Right atrium auricular region (tissue), 2 donors: Measurements from ENCODE around the gene MBNL2. TPM values are rescaled to one million over a fixed set of nuclear protein-coding genes. Genes with fewer than 3 reads are reported as not detected.

ENCODE experiments used
- DNase-seq: peaks from one replicate; pipeline ENCODE4 v3.0.0-alpha.2; 2019; ENCODE audit warnings: low spot score
- H3K27ac ChIP-seq, 2 donors: fragments of 200-600 bp; sonication (generic); 1 replicate in 1 of 2; 2 replicates in 1 of 2; pipeline ENCODE4 v1.5.1; 2016 to 2019
- H3K27me3 ChIP-seq, 2 donors: fragments of 200-600 bp; sonication (generic); one replicate each; pipeline versions ENCODE4 v1.5.1 to v1.6.0; 2017 to 2019
- H3K36me3 ChIP-seq: fragments of 200-600 bp; sonication (generic); one replicate; pipeline ENCODE4 v1.5.1; 2016
- H3K4me1 ChIP-seq, 2 donors: fragments of 200-600 bp; sonication (generic); one replicate each; pipeline versions ENCODE4 v1.5.1 to v1.6.0; 2017 to 2019
- H3K4me3 ChIP-seq, 2 donors: fragments of 200-600 bp; sonication (generic); 1 replicate in 1 of 2; 2 replicates in 1 of 2; pipeline ENCODE4 v1.5.1; 2017 to 2019; ENCODE audit warnings: mild to moderate bottlenecking in 1 of 2, moderate library complexity in 1 of 2
- H3K9me3 ChIP-seq, 2 donors: fragments of 200-600 bp; sonication (generic); one replicate each; pipeline ENCODE4 v1.5.1; 2019
- CTCF ChIP-seq, 2 donors: fragments of 200-600 bp; sonication (generic); IDR thresholded peaks; one replicate each; pipeline ENCODE4 v1.5.1; 2019; ENCODE audit warnings: antibody characterized with exemption in 2 of 2
- total RNA-seq, 2 donors: library from RNA; depleted of rRNA; stranded (reverse); fragments of >200 nt; gene quantifications; one replicate each; pipeline ENCODE4 v1.1.0, GENCODE V29; 2016

Gene MBNL2
- total RNA-seq, 2 donors from 2014 or later: 62.0 to 81.6 TPM

GRCh38 chr13:97342936-97343335 lies 120.8 kb downstream of the MBNL2 start:
- H3K27me3 ChIP-seq: no peaks in the 10 kb centered on the region
- TF ChIP-seq CTCF (IDR thresholded peaks at IDR 0.05): no peak
- DNase-seq: no peak
- peaks cover 18% of the 10 kb centered on the region for H3K36me3 ChIP-seq
- no peaks in the 10 kb centered on the region for H3K9me3 ChIP-seq
- H3K4me3 ChIP-seq: no peak overlapping the region
- peak overlapping the region in 1 of 2 donors; percentile 22 for H3K27ac ChIP-seq
- peaks cover 0 to 46% of the 10 kb centered on the region in 2 donors for H3K4me1 ChIP-seq

- peak overlapping the region; percentile 17 to 37 for H3K27ac ChIP-seq
- DNase-seq: no peak
- H3K4me3 ChIP-seq: no peak overlapping the region
- no peaks in the 10 kb centered on the region for H3K27me3 ChIP-seq
- peaks cover 0 to 31% of the 10 kb centered on the region in 2 donors for H3K4me1 ChIP-seq
- no peaks in the 10 kb centered on the region for H3K9me3 ChIP-seq
- TF ChIP-seq CTCF (IDR thresholded peaks at IDR 0.05): peak; percentile 63 to 78
- peaks cover 30% of the 10 kb centered on the region for H3K36me3 ChIP-seq
These were observed 122.4 kb downstream of the MBNL2 start for GRCh38 chr13:97344265-97345175.

GRCh38 chr13:97346097-97346496 lies 124.0 kb downstream of the MBNL2 start:
- Histone ChIP-seq H3K27ac (no peak overlapping the region), H3K27me3 (no peaks in the 10 kb centered on the region), H3K36me3 (peaks cover 42% of the 10 kb centered on the region), H3K4me3 (no peak overlapping the region), H3K4me1 (peaks cover 0 to 20% of the 10 kb centered on the region in 2 donors), H3K9me3 (no peaks in the 10 kb centered on the region)
- DNase-seq: no peak
- TF ChIP-seq CTCF (IDR thresholded peaks at IDR 0.05): no peak

- no peak overlapping the region for H3K27ac ChIP-seq
- peaks cover 49% of the 10 kb centered on the region for H3K36me3 ChIP-seq
- no peak for DNase-seq
- H3K4me1 ChIP-seq: peaks cover 0 to 17% of the 10 kb centered on the region in 2 donors
- H3K9me3 ChIP-seq: no peaks in the 10 kb centered on the region
- H3K27me3 ChIP-seq: no peaks in the 10 kb centered on the region
- no peak overlapping the region for H3K4me3 ChIP-seq
- TF ChIP-seq CTCF (IDR thresholded peaks at IDR 0.05): no peak
These were observed 124.6 kb downstream of the MBNL2 start for GRCh38 chr13:97346561-97347254.

- Histone ChIP-seq H3K4me3 (no peak overlapping the region), H3K36me3 (peaks cover 49% of the 10 kb centered on the region), H3K27me3 (no peaks in the 10 kb centered on the region), H3K27ac (no peak overlapping the region), H3K9me3 (no peaks in the 10 kb centered on the region), H3K4me1 (peaks cover 0 to 11% of the 10 kb centered on the region in 2 donors)
- DNase-seq: no peak
- no peak for TF ChIP-seq CTCF (IDR thresholded peaks at IDR 0.05)
These were observed 125.3 kb downstream of the MBNL2 start for GRCh38 chr13:97347255-97347932.
